Left forelimb (tissue), 1 donor: ENCODE data around the gene PSMD13.

ENCODE experiments used
- DNase-seq: peaks from one replicate; pipeline ENCODE4 v3.0.0-alpha.2; 2018; ENCODE audit warnings: low spot score

PSMD13 gene

GRCh38 chr11:204587-205109 lies 32.1 kb upstream of the PSMD13 start:
- peak; percentile 15 for DNase-seq

- DNase-seq: no peak
Observed at GRCh38 chr11:205221-206001, 31.4 kb upstream of the PSMD13 start.

DNA sequence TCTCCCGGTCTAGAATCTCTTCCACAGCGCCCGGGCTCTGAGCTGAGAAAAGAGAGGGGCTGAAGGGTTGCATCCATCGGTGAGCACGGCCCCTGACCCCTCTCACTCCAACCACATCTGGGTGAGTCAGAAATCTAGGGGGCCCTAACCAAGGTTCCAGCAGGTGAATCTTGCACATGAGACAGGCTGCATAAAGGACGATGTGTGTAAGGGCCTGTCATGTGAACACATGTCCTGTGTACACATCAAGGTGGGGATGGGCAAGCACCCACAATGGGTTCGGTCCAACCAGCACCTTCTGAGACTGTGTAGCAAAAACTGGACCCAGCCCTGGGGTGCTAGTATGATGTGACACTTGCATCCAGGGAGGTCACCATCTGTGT lies 30.8 kb upstream of the PSMD13 start:
- DNase-seq: no peak

- DNase-seq: no peak
Observed at GRCh38 chr11:206526-207207, 30.1 kb upstream of the PSMD13 start.

DNA sequence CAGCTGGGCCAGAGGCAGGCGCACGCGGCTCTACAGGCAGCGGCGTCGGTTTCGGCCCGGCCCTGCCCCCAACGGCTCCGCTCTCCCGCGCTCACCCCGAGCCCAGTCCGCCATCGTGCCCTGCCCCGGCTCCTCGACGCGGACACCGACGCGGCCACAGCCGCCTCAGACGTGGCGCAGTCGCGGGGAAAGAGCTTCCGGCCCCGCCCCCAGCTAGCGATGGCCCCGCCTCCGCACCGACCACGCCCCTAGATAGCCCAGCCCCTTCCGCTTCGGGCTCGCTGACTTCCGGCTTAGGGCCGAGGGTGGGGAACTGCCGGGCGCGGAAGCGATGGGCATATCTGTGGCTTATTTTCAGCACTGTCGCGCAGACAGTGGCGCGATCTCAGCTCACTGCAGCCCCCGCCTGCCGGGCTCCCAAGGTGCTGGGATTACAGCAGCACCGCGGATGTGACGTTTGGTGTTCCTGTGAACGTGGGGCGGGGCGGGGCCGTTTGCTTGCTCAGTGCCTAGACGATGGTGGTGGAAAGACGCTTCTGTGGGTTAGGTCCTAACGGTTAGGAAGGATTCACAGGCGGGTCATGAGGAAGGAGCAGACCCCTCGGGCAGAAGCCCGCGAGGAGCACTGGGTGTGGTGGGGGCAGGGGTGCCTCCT lies 29.4 kb upstream of the PSMD13 start, which contains the start of the genes BET1L and RIC8A:
BET1L (minus strand) TSS at position 192 of the 655 bp plus-strand sequence; CDS start at position 114, 78 bp downstream.
RIC8A (plus strand) TSS at position 501 of the 655 bp plus-strand sequence. CDS start 1,147 bp downstream, outside the sequence.
- DNase-seq: peak; percentile 98

GRCh38 chr11:207863-208180 lies 29.0 kb upstream of the PSMD13 start:
- DNase-seq: no peak

- peak; percentile 85 for DNase-seq
Observed at GRCh38 chr11:208181-208916, 28.4 kb upstream of the PSMD13 start.

- no peak for DNase-seq
Observed at GRCh38 chr11:208917-209260, 27.9 kb upstream of the PSMD13 start.

GRCh38 chr11:209275-210121 lies 27.3 kb upstream of the PSMD13 start:
- DNase-seq: no peak

GRCh38 chr11:210122-210802 lies 26.5 kb upstream of the PSMD13 start:
- DNase-seq: no peak

DNA sequence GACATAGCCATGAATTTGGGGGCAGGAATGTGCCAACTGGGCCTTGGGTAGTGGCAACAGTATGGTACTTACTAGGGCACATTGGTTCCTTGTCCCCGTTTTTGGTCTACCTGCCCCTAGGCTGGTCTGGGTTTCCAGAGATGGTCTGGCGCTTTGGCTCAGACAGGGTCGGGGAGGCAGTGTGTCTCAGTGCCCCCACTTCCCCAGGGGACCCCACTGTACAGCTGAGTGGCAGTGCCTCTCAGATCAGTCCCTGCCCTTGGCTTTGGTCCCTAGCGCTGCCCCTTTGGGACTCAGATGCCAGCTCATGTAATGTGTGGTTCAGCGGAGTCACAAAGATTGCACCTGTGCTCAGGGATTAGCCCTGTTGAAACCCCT lies 26.0 kb upstream of the PSMD13 start:
- no peak for DNase-seq

- no peak for DNase-seq
Observed at GRCh38 chr11:211295-211694, 25.5 kb upstream of the PSMD13 start.

- no peak for DNase-seq
Observed at GRCh38 chr11:211741-212140, 25.0 kb upstream of the PSMD13 start.

- DNase-seq: no peak
Observed at GRCh38 chr11:212150-213100, 24.4 kb upstream of the PSMD13 start.

DNA sequence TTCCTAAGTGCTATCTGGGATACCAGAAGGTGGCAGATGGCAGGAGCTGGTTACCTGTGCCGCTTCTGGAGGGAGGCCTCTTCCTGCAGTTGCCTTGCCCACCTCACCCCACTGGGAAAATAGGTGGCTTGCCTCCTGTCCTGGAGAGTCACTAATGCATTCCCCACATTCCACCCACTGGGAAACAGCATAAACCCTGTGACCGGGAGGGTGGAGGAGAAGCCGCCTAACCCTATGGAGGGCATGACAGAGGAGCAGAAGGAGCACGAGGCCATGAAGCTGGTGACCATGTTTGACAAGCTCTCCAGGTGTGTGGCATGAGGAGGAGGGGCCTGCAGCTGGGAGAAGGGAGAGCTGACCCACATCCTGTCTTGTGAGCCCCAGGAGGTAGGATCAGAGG lies 23.7 kb upstream of the PSMD13 start:
- DNase-seq: no peak

DNA sequence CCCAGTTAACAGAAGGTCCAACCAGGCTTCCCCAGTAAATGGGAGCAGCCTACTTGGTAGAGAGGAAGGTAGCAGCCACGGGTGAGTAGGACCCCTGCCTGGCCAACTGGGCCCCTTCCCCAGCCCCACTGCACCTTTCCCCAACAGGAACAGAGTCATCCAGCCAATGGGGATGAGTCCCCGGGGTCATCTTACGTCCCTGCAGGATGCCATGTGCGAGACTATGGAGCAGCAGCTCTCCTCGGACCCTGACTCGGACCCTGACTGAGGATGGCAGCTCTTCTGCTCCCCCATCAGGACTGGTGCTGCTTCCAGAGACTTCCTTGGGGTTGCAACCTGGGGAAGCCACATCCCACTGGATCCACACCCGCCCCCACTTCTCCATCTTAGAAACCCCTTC lies 22.7 kb upstream of the PSMD13 start:
- no peak for DNase-seq

DNA sequence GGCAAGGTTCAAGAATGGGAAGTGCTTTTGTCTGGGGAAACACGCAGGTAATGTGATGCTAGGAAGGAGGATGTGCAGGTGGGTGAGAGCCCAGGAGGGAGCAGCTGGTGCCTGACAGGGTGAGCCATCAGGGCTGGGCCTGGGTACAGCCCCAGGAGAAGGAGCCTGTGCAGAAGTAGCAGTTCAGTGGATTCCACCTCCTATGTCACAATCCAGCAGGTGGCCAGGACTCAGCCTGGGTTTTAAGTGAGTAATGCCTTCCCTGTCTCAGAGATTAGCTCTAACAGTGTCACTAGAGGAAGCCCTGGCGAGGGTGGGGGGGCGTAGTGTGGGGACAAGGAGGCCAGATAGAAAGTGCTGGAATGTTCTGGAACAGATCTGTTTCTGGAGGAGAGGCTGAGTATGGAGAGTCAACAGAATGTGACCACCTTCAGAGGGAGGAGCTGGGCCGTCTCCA lies 21.2 kb upstream of the PSMD13 start:
- no peak for DNase-seq

DNA sequence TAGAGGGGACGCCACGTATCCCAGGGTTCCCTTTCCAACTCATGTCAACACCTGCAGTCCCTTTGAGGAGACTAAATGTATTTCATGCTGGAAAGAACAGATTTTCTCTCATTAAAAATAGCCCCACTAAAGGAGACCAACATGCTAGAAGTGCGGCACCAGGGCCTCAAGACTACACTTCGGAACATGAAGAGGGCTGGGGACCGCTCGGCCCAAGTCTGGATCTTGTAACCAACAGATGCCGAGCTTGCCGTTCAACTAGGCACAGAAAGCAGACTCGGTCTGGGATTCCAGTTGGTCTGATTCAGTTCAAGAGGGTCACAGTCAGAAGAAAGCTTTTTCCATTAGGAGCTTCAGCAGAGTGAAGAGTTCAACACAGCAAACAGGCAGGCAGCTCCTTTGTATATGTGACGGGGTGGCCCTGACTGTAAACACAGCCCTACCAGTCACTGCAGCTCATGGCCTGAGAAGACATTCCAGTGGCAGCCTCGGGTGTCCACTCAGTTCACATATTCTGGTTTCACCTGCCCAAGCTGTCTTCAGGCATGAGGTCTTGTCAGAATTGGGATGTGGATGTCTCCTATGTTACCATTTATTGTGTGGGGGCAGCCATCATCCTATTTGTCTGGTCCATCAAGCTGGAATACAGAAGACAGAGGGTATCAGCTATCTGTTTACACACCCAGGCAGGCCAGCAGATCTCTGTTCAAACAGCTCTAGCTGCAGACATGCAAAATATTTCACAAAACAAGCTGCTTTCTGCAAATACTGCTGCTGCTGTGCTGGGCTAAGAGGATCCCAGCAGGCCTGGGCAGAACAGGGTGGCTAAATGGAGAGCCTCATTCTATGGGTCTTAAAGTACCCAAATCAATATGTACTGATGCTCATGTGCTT lies 20.4 kb upstream of the PSMD13 start:
- DNase-seq: no peak
